ENCODE measurements around the gene KLC4.

- TF ChIP-seq GATA2 (IDR thresholded peaks at IDR 0.05; ENCODE audit: low read depth, low read length) = no peak
- TF ChIP-seq GATA3 (IDR thresholded peaks at IDR 0.05; ENCODE audit: low read depth, low read length) = no peak
These were observed 3.4 kb downstream of the KLC4 start for GRCh38 chr6:43062818-43063217.
